ENCODE results near the gene NKAIN1. TPM values are rescaled to one million over a fixed set of nuclear protein-coding genes. Genes with fewer than 3 reads are reported as not detected.

Gene NKAIN1
- total RNA-seq, 1 experiment from 2014 or later = not detected

- Mint-ChIP-seq H3K4me3 (ENCODE audit: low read depth, unreplicated experiment) (no peak overlapping the region), H3K36me3 (ENCODE audit: insufficient read depth, unreplicated experiment) (peaks cover 8% of the 10 kb centered on the region), H3K4me1 (ENCODE audit: low read depth, unreplicated experiment) (peaks cover 8% of the 10 kb centered on the region), H3K9me3 (ENCODE audit: low read depth, unreplicated experiment) (no peaks in the 10 kb centered on the region), H3K27ac (ENCODE audit: unreplicated experiment) (no peak overlapping the region), H3K27me3 (ENCODE audit: unreplicated experiment) (peaks cover 79% of the 10 kb centered on the region)
- DNase-seq = no peak
- BruUV-seq (replicated peaks) = no TSS peak
- TF ChIP-seq, protein P1, sequence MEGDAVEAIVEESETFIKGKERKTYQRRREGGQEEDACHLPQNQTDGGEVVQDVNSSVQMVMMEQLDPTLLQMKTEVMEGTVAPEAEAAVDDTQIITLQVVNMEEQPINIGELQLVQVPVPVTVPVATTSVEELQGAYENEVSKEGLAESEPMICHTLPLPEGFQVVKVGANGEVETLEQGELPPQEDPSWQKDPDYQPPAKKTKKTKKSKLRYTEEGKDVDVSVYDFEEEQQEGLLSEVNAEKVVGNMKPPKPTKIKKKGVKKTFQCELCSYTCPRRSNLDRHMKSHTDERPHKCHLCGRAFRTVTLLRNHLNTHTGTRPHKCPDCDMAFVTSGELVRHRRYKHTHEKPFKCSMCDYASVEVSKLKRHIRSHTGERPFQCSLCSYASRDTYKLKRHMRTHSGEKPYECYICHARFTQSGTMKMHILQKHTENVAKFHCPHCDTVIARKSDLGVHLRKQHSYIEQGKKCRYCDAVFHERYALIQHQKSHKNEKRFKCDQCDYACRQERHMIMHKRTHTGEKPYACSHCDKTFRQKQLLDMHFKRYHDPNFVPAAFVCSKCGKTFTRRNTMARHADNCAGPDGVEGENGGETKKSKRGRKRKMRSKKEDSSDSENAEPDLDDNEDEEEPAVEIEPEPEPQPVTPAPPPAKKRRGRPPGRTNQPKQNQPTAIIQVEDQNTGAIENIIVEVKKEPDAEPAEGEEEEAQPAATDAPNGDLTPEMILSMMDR (IDR thresholded peaks at IDR 0.05; ENCODE audit: unreplicated experiment) = no peak
- intact Hi-C loops (cut with micrococcal nuclease; ENCODE audit: unreplicated experiment) = no loop called here
- CTCF ChIA-PET = no interaction called here
Measured at GRCh38 chr1:31241321-31241720, 1.6 kb upstream of the NKAIN1 start.

DNA sequence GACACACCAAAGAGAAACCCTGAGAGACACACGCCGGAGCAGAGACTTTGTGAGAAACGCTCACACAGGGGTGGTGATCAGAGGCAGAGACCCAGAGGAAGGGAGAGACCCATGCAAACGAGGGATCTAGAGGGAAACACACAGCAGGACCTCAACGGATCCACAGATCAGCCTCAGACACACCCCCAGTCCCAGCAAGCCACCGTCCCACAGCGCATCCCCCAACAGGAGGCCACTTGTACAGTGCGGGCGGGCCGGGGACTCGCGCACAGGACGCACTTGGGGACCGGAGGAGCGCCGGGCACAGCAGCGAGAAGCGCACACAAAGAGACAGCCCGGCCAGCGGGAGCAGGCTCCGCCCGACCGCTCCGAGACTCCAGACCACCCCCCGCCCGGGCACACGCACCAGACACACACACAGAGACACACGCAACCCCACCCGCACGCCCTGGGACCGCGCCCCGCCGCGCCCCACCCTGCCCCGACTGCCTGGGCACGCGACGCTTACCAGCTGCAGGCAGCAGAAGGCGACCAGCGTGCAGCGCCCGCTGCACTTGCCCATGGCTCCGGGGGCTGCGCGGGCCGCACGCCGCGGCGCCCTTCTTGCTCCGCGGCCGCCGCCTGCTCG is 587 bp downstream of the NKAIN1 start:
- TF ChIP-seq, protein P1 (IDR thresholded peaks at IDR 0.05; ENCODE audit: unreplicated experiment) = no peak
- CTCF ChIA-PET = no interaction called here
- Mint-ChIP-seq H3K27ac (ENCODE audit: unreplicated experiment) (no peak overlapping the region), H3K36me3 (ENCODE audit: insufficient read depth, unreplicated experiment) (peaks cover 8% of the 10 kb centered on the region), H3K9me3 (ENCODE audit: low read depth, unreplicated experiment) (no peaks in the 10 kb centered on the region), H3K4me3 (ENCODE audit: low read depth, unreplicated experiment) (peak overlapping the region; percentile 71), H3K4me1 (ENCODE audit: low read depth, unreplicated experiment) (peaks cover 8% of the 10 kb centered on the region), H3K27me3 (ENCODE audit: unreplicated experiment) (peaks cover 89% of the 10 kb centered on the region)
- peak; percentile 13 for DNase-seq
- intact Hi-C loops (cut with micrococcal nuclease; ENCODE audit: unreplicated experiment) = no loop called here
- BruUV-seq (replicated peaks) = no TSS peak

GRCh38 chr1:31238612-31238985 is 1.1 kb downstream of the NKAIN1 start:
- Mint-ChIP-seq H3K27ac (ENCODE audit: unreplicated experiment) (no peak overlapping the region), H3K9me3 (ENCODE audit: low read depth, unreplicated experiment) (no peaks in the 10 kb centered on the region), H3K36me3 (ENCODE audit: insufficient read depth, unreplicated experiment) (peaks cover 8% of the 10 kb centered on the region), H3K4me1 (ENCODE audit: low read depth, unreplicated experiment) (peaks cover 8% of the 10 kb centered on the region), H3K4me3 (ENCODE audit: low read depth, unreplicated experiment) (peak overlapping the region; percentile 71), H3K27me3 (ENCODE audit: unreplicated experiment) (peaks cover 84% of the 10 kb centered on the region)
- no TSS peak for BruUV-seq (replicated peaks)
- CTCF ChIA-PET = no interaction called here
- DNase-seq = no peak
- intact Hi-C loops (cut with micrococcal nuclease; ENCODE audit: unreplicated experiment) = no loop called here
- TF ChIP-seq, protein P1 (IDR thresholded peaks at IDR 0.05; ENCODE audit: unreplicated experiment) = no peak

DNA sequence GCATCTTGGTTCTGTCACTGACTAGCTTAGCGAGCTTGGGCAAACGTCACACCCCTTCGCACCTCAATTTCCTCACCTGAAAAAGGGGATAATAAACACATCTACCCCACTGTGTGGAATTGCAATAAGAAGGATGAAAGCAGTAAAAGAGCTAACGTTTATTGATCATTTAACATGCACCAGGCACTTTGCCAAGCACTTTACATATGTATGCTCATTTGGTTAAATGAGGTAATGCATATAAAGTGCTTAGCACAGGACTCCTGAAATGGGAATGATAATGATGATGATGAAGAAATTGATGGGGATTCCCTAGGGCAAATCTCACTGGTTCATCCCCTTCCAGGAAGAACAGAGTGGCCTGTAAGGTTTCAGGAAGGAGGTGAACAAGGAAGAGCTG is 4.8 kb downstream of the NKAIN1 start:
- no peaks in the 10 kb centered on the region for H3K9me3 Mint-ChIP-seq (ENCODE audit: low read depth, unreplicated experiment)
- intact Hi-C loops (cut with micrococcal nuclease; ENCODE audit: unreplicated experiment) = no loop called here
- DNase-seq = no peak
- H3K36me3 Mint-ChIP-seq (ENCODE audit: insufficient read depth, unreplicated experiment) = peaks cover 8% of the 10 kb centered on the region
- TF ChIP-seq, protein P1 (IDR thresholded peaks at IDR 0.05; ENCODE audit: unreplicated experiment) = no peak
- BruUV-seq (replicated peaks) = no TSS peak
- H3K27me3 Mint-ChIP-seq (ENCODE audit: unreplicated experiment) = peaks cover 57% of the 10 kb centered on the region
- H3K4me1 Mint-ChIP-seq (ENCODE audit: low read depth, unreplicated experiment) = peaks cover 8% of the 10 kb centered on the region
- CTCF ChIA-PET = no interaction called here
- no peak overlapping the region for H3K4me3 Mint-ChIP-seq (ENCODE audit: low read depth, unreplicated experiment)
- H3K27ac Mint-ChIP-seq (ENCODE audit: unreplicated experiment) = no peak overlapping the region

Data from Calu3 (cell line).